ENCODE results near the gene PWWP2A.

PWWP2A gene

DNA sequence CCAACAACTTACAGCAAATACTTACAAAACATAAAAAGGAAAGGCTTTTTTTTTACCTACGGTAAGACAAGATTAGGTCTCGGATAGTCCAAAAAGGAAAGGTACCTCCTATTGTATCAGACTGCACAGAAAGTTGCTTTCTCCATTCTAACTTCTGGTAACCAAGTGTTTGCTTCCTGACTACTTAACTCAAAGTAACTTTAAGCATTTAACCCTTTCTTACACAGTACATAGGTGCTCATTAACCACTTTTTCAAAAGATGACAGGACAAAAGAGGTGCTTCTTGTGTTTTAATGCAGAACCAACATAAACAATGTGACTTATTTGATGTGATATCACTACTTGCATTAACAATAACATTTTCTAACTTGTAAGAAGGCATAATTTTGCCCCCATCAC is 23.1 kb downstream of the PWWP2A start:
- TF ChIP-seq SPI1 (IDR thresholded peaks at IDR 0.05; ENCODE audit: borderline replicate concordance, low read depth) (no peak), GABPA (IDR thresholded peaks at IDR 0.05; ENCODE audit: low read depth) (no peak), POLR2AphosphoS5 (IDR thresholded peaks at IDR 0.05; ENCODE audit: low read depth) (no peak)
- TF ChIP-seq, protein P1, sequence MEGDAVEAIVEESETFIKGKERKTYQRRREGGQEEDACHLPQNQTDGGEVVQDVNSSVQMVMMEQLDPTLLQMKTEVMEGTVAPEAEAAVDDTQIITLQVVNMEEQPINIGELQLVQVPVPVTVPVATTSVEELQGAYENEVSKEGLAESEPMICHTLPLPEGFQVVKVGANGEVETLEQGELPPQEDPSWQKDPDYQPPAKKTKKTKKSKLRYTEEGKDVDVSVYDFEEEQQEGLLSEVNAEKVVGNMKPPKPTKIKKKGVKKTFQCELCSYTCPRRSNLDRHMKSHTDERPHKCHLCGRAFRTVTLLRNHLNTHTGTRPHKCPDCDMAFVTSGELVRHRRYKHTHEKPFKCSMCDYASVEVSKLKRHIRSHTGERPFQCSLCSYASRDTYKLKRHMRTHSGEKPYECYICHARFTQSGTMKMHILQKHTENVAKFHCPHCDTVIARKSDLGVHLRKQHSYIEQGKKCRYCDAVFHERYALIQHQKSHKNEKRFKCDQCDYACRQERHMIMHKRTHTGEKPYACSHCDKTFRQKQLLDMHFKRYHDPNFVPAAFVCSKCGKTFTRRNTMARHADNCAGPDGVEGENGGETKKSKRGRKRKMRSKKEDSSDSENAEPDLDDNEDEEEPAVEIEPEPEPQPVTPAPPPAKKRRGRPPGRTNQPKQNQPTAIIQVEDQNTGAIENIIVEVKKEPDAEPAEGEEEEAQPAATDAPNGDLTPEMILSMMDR (IDR thresholded peaks at IDR 0.05; ENCODE audit: insufficient read depth, low read length) = no peak
- H3K27me3 ChIP-seq (ENCODE audit: insufficient read depth, poor library complexity, severe bottlenecking) = no peaks in the 10 kb centered on the region
- H3K4me3 ChIP-seq (replicated peaks; ENCODE audit: insufficient read depth, low read length) = no peak overlapping the region
- no peak overlapping the region for H3K27ac ChIP-seq (replicated peaks)
- no peak for DNase-seq (ENCODE audit: low read depth in 1 of 2, low spot score in 1 of 2)

DNA sequence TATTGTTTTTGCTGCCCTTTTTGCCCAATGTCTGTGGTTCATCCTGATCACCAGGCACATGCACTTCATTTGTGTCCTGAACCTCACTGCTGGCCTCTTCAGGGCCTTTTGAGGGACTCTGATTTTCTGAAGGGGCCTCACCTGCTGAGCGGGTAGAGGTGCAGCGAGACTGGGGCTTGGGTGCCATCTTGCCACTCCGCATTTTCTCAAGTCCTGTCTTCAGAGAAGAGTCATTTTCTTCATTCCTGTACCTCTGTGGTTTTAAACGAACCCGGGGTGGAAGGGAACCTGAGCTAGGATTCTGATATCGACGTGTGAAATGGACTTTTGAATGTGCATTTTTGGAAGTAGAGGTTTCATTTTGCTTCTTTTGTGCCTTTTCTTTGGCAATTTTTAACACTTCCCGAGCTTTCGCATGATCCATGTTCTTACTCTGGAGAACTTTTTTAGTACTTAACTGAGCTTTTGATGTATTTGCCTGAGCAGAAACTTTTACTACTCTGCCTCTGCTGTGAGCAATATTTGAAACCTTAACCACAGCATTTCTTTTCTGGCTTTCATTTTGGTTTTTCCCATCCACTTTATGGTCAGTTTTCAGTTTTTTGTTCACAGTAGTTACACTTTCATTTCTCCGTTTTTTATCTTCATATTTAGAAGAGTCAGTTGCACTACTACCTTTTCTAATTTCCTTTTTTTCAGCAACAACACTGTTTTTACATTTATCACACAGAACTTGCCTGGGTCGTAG is 26.1 kb downstream of the PWWP2A start:
- no peak for DNase-seq (ENCODE audit: low read depth in 1 of 2, low spot score in 1 of 2)
- TF ChIP-seq POLR2AphosphoS5 (IDR thresholded peaks at IDR 0.05; ENCODE audit: low read depth) (no peak), GABPA (IDR thresholded peaks at IDR 0.05; ENCODE audit: low read depth) (no peak), SPI1 (IDR thresholded peaks at IDR 0.05; ENCODE audit: borderline replicate concordance, low read depth) (no peak)
- TF ChIP-seq, protein P2, sequence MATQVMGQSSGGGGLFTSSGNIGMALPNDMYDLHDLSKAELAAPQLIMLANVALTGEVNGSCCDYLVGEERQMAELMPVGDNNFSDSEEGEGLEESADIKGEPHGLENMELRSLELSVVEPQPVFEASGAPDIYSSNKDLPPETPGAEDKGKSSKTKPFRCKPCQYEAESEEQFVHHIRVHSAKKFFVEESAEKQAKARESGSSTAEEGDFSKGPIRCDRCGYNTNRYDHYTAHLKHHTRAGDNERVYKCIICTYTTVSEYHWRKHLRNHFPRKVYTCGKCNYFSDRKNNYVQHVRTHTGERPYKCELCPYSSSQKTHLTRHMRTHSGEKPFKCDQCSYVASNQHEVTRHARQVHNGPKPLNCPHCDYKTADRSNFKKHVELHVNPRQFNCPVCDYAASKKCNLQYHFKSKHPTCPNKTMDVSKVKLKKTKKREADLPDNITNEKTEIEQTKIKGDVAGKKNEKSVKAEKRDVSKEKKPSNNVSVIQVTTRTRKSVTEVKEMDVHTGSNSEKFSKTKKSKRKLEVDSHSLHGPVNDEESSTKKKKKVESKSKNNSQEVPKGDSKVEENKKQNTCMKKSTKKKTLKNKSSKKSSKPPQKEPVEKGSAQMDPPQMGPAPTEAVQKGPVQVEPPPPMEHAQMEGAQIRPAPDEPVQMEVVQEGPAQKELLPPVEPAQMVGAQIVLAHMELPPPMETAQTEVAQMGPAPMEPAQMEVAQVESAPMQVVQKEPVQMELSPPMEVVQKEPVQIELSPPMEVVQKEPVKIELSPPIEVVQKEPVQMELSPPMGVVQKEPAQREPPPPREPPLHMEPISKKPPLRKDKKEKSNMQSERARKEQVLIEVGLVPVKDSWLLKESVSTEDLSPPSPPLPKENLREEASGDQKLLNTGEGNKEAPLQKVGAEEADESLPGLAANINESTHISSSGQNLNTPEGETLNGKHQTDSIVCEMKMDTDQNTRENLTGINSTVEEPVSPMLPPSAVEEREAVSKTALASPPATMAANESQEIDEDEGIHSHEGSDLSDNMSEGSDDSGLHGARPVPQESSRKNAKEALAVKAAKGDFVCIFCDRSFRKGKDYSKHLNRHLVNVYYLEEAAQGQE (IDR thresholded peaks at IDR 0.05; ENCODE audit: insufficient replicate concordance, low read depth) = no peak
- TF ChIP-seq, protein P1 (IDR thresholded peaks at IDR 0.05; ENCODE audit: insufficient read depth, low read length) = no peak
- Histone ChIP-seq H3K4me3 (replicated peaks; ENCODE audit: insufficient read depth, low read length) (no peak overlapping the region), H3K27me3 (ENCODE audit: insufficient read depth, poor library complexity, severe bottlenecking) (no peaks in the 10 kb centered on the region), H3K27ac (replicated peaks) (no peak overlapping the region)

DNA sequence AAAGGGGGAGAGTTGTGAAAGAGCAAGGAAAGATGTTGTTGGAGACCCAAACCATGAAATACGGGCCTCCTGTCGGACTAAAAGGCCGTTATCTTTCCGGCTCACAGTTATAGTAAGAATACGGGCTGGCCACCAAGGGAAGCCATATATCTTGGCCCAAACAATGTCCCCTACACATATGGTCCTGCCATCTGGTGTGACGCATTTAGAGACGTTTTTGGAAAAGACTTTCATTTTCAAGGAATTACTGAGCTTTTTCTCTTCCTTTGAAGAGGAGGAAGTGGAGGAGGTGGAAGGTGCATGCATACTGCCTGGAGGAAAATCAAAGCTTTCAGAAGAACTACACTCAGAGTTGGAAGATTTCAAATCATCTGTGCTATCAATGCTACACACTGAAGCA is 26.7 kb downstream of the PWWP2A start:
- TF ChIP-seq POLR2AphosphoS5 (IDR thresholded peaks at IDR 0.05; ENCODE audit: low read depth) (no peak), SPI1 (IDR thresholded peaks at IDR 0.05; ENCODE audit: borderline replicate concordance, low read depth) (no peak), GABPA (IDR thresholded peaks at IDR 0.05; ENCODE audit: low read depth) (no peak)
- TF ChIP-seq, protein P2 (IDR thresholded peaks at IDR 0.05; ENCODE audit: insufficient replicate concordance, low read depth) = no peak
- TF ChIP-seq, protein P1 (IDR thresholded peaks at IDR 0.05; ENCODE audit: insufficient read depth, low read length) = no peak
- Histone ChIP-seq H3K27me3 (ENCODE audit: insufficient read depth, poor library complexity, severe bottlenecking) (no peaks in the 10 kb centered on the region), H3K27ac (replicated peaks) (no peak overlapping the region)

More for the DNA sequence above, 26.7 kb downstream of the PWWP2A start:
- DNase-seq (ENCODE audit: low read depth in 1 of 2, low spot score in 1 of 2) = no peak
- no peak overlapping the region for H3K4me3 ChIP-seq (replicated peaks; ENCODE audit: insufficient read depth, low read length)
